Measurements from ENCODE around the gene OR52L1. TPM values are rescaled to one million over a fixed set of nuclear protein-coding genes. Genes with fewer than 3 reads are reported as not detected.

The OR52L1 gene
- polyA plus RNA-seq, 1 donor from 2014 or later, result not detected

DNA sequence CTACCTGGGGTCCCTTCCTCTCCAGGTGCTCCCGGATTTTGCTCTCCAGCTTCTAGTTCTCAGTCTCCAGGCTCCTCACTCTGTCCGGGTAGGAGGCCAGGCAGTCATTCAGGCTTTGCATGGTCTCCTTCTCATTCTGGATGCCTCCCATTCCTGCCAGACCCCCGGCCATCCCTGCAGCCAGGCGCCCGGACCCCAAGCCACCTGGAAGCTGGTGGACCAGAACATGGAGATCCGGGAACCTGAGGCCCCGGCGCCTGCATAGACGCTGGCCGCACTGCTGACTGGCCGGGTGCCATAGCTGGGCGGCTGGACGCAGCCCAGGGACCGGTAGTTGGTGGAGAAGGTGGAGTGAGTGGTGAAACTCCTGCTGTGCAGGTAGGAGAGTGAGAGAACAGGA lies 8.0 kb upstream of the OR52L1 start:
- Histone ChIP-seq H2AFZ (ENCODE audit: low read depth, low read length) (no peak overlapping the region), H3K79me2 (replicated peaks; ENCODE audit: insufficient read depth, low read length) (no peaks in the 10 kb centered on the region), H3K4me2 (ENCODE audit: low read length) (no peak overlapping the region), H3K9me3 (ENCODE audit: low read length) (no peaks in the 10 kb centered on the region), H4K20me1 (ENCODE audit: insufficient read depth) (no peaks in the 10 kb centered on the region), H3K27ac (ENCODE audit: low read length) (no peak overlapping the region), H3K36me3 (ENCODE audit: insufficient read depth, low read length) (no peaks in the 10 kb centered on the region), H3K9me2 (ENCODE audit: insufficient read depth, low read length) (no peaks in the 10 kb centered on the region), H3K9ac (ENCODE audit: low read length) (no peak overlapping the region), H3K4me3 (ENCODE audit: low read length) (no peak overlapping the region), H3K27me3 (ENCODE audit: insufficient read depth, low read depth, low read length) (no peaks in the 10 kb centered on the region), H3F3A (ENCODE audit: insufficient read depth, low read length, poor library complexity, severe bottlenecking) (no peaks in the 10 kb centered on the region)
- TF ChIP-seq MXI1 (conservative IDR thresholded peaks at IDR 0.05; ENCODE audit: poor library complexity, severe bottlenecking) (no peak), TAF1 (IDR thresholded peaks at IDR 0.05; ENCODE audit: low read depth) (no peak), POLR2AphosphoS5 (IDR thresholded peaks at IDR 0.05) (no peak), EZH2 (IDR thresholded peaks at IDR 0.05; ENCODE audit: borderline replicate concordance, insufficient read depth, low read length, poor library complexity, severe bottlenecking) (no peak), CTCF (IDR thresholded peaks at IDR 0.05; ENCODE audit: poor library complexity, severe bottlenecking) (no peak), SMC3 (conservative IDR thresholded peaks at IDR 0.05; ENCODE audit: poor library complexity) (no peak), RAD21 (conservative IDR thresholded peaks at IDR 0.05) (no peak), EP300 (conservative IDR thresholded peaks at IDR 0.05; ENCODE audit: poor library complexity, severe bottlenecking) (no peak), REST (IDR thresholded peaks at IDR 0.05; ENCODE audit: borderline replicate concordance) (no peak)

DNA sequence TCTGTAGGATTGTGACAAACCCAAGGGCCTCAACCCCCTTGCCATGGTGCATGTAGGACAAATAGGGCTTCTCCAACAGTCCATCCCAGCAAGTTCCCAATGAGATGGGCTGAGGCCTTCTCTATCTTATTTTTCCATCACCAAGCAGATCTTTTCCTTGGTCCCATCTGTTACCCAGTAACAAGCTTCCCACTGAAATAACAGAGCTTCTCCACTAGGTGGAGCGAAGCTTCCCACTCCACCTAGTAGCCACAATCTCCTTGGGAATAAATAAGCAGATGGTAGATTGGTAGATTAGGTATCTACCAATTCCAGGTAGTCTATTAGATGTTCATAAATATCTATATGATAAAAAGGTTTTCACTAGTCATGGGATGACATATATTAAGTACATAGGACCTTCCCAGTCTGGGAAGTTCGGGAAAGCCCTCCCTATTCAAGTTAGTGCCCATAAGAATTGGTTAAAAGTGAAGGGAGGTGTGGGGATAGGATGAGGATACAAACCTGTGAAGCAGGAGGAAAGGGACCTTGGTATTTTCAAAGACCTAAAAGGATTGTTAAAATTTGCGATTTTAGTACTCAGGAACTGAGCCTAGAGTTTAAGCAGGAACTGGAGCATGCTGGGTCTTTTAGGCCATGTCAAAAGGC lies 5.9 kb upstream of the OR52L1 start:
- H3K9me2 ChIP-seq (ENCODE audit: insufficient read depth, low read length), result no peaks in the 10 kb centered on the region
- no peaks in the 10 kb centered on the region for H3F3A ChIP-seq (ENCODE audit: insufficient read depth, low read length, poor library complexity, severe bottlenecking)
- no peak for TF ChIP-seq EP300 (conservative IDR thresholded peaks at IDR 0.05; ENCODE audit: poor library complexity, severe bottlenecking)
- TF ChIP-seq CTCF (IDR thresholded peaks at IDR 0.05; ENCODE audit: poor library complexity, severe bottlenecking), result peak; percentile 38
- no peak overlapping the region for H3K4me3 ChIP-seq (ENCODE audit: low read length)
- no peaks in the 10 kb centered on the region for H3K9me3 ChIP-seq (ENCODE audit: low read length)
- no peak overlapping the region for H3K9ac ChIP-seq (ENCODE audit: low read length)
- no peak overlapping the region for H3K27ac ChIP-seq (ENCODE audit: low read length)
- no peaks in the 10 kb centered on the region for H4K20me1 ChIP-seq (ENCODE audit: insufficient read depth)
- no peaks in the 10 kb centered on the region for H3K79me2 ChIP-seq (replicated peaks; ENCODE audit: insufficient read depth, low read length)
- no peak overlapping the region for H2AFZ ChIP-seq (ENCODE audit: low read depth, low read length)
- no peaks in the 10 kb centered on the region for H3K36me3 ChIP-seq (ENCODE audit: insufficient read depth, low read length)
- no peaks in the 10 kb centered on the region for H3K27me3 ChIP-seq (ENCODE audit: insufficient read depth, low read depth, low read length)
- no peak overlapping the region for H3K4me2 ChIP-seq (ENCODE audit: low read length)
